HG03280 (cell line): Measurements from ENCODE around the gene FNDC3B.

Source experiments
- ATAC-seq: cut with Tn5 transposase; IDR thresholded peaks from one replicate; pipeline ENCODE4 v1.9.1; 2021; ENCODE audit warnings: mild to moderate bottlenecking, moderate library complexity; ENCODE audit not compliant: unreplicated experiment

FNDC3B gene

GRCh38 chr3:172184106-172184822 lies 144.9 kb downstream of the FNDC3B start:
- no peak for ATAC-seq

- no peak for ATAC-seq
Observed at GRCh38 chr3:172185907-172186306, 146.5 kb downstream of the FNDC3B start.

- ATAC-seq, result no peak
Observed at GRCh38 chr3:172186607-172187006, 147.2 kb downstream of the FNDC3B start.

- no peak for ATAC-seq
Observed at GRCh38 chr3:172187511-172187910, 148.1 kb downstream of the FNDC3B start.

GRCh38 chr3:172188511-172188910 lies 149.1 kb downstream of the FNDC3B start:
- no peak for ATAC-seq

GRCh38 chr3:172189213-172189612 lies 149.8 kb downstream of the FNDC3B start:
- ATAC-seq, result no peak

GRCh38 chr3:172189987-172190603 lies 150.7 kb downstream of the FNDC3B start:
- ATAC-seq, result no peak

GRCh38 chr3:172190980-172191379 lies 151.6 kb downstream of the FNDC3B start:
- ATAC-seq, result no peak

GRCh38 chr3:172191629-172192028 lies 152.3 kb downstream of the FNDC3B start:
- ATAC-seq, result no peak

- no peak for ATAC-seq
Observed at GRCh38 chr3:172192830-172193415, 153.5 kb downstream of the FNDC3B start.

GRCh38 chr3:172193436-172193835 lies 154.1 kb downstream of the FNDC3B start:
- ATAC-seq, result no peak

- ATAC-seq, result no peak
Observed at GRCh38 chr3:172194702-172195406, 155.5 kb downstream of the FNDC3B start.

- ATAC-seq, result no peak
Observed at GRCh38 chr3:172195407-172195754, 156.0 kb downstream of the FNDC3B start.

GRCh38 chr3:172197344-172197743 lies 158.0 kb downstream of the FNDC3B start:
- ATAC-seq, result no peak

- ATAC-seq, result no peak
Observed at GRCh38 chr3:172198428-172198827, 159.1 kb downstream of the FNDC3B start.

- ATAC-seq, result no peak
Observed at GRCh38 chr3:172199850-172200369, 160.5 kb downstream of the FNDC3B start.

GRCh38 chr3:172201136-172201869 lies 161.9 kb downstream of the FNDC3B start:
- no peak for ATAC-seq

- no peak for ATAC-seq
Observed at GRCh38 chr3:172201870-172202236, 162.5 kb downstream of the FNDC3B start.

GRCh38 chr3:172202797-172203196 lies 163.4 kb downstream of the FNDC3B start:
- no peak for ATAC-seq

- ATAC-seq, result no peak
Observed at GRCh38 chr3:172203522-172204258, 164.3 kb downstream of the FNDC3B start.
